Endothelial cell of umbilical vein (primary cell): Measurements from ENCODE around the gene DYRK1A. TPM values are rescaled to one million over a fixed set of nuclear protein-coding genes. Genes with fewer than 3 reads are reported as not detected.

Experiments
- BruUV-seq: library from RNA; stranded (reverse); fragments of 400-500 nt; replicated peaks from 2 replicates; lab custom pipeline; 2021; lab: Mats Ljungman, UMichigan
- CTCF ChIA-PET: fragments of 300-600, 350-600 bp; sonication (Branson Sonifier 250); formaldehyde crosslinking; loops from one replicate; lab custom pipeline; 2021; ENCODE audit warnings: antibody characterized with exemption, inconsistent platforms; lab: Charles Lee
- POLR2A ChIA-PET: fragments of 300-600, 350-600 bp; sonication (Branson Sonifier 250); formaldehyde crosslinking; loops from one replicate; lab custom pipeline; 2021; ENCODE audit warnings: antibody characterized with exemption, inconsistent platforms; lab: Charles Lee
- DNase-seq: peaks from one replicate; pipeline ENCODE4 v3.0.0-alpha.2; 2011; ENCODE audit warnings: low read depth, low spot score
- FAIRE-seq: peaks from 2 replicates; lab custom pipeline; 2011; peaks lifted over from hg19 to GRCh38; lab: Jason Lieb, UNC
- H2AFZ ChIP-seq: 2 replicates; pipeline ENCODE4 v1.6.0; 2012; ENCODE audit warnings: low read depth, low read length, control low read depth, inconsistent platforms
- H3K27ac ChIP-seq: 2 replicates; pipeline ENCODE4 v1.5.1; 2011; ENCODE audit warnings: low read depth, mild to moderate bottlenecking, control low read depth, low read length, moderate library complexity; ENCODE audit not compliant: insufficient read depth
- H3K27me3 ChIP-seq, 2 experiments: 2 replicates each; pipeline versions ENCODE4 v1.6.0 to v1.6.1; 2011; ENCODE audit warnings: low read length in 2 of 2, mixed read lengths in 1 of 2; ENCODE audit not compliant: control insufficient read depth in 2 of 2, insufficient read depth in 2 of 2
- H3K36me3 ChIP-seq, 2 experiments: 2 replicates in 1 of 2; 3 replicates in 1 of 2; pipeline ENCODE4 v1.5.1; 2011; ENCODE audit warnings: low read length in 2 of 2, mild to moderate bottlenecking in 1 of 2, moderate library complexity in 1 of 2; ENCODE audit not compliant: control insufficient read depth in 2 of 2, insufficient read depth in 2 of 2; ENCODE audit errors: extremely low read depth in 1 of 2
- H3K4me1 ChIP-seq: 3 replicates; pipeline ENCODE4 v1.5.1; 2011; ENCODE audit warnings: mild to moderate bottlenecking, low read length; ENCODE audit not compliant: control insufficient read depth, insufficient read depth; ENCODE audit errors: extremely low read depth
- H3K4me2 ChIP-seq: 2 replicates; pipeline ENCODE4 v1.6.1; 2011; ENCODE audit warnings: low read length, control low read depth, mixed read lengths; ENCODE audit not compliant: insufficient read depth
- H3K4me3 ChIP-seq, 3 experiments: fragments of 200-600 bp in 1 of 3; sonication (generic), shearing (Covaris generic) in 1 of 3; replicated peaks in 1 of 3; 2 replicates each; pipeline ENCODE4 v1.5.1; 2011 to 2016; ENCODE audit warnings: control low read depth in 3 of 3, low read length in 3 of 3, mild to moderate bottlenecking in 2 of 3, inconsistent platforms in 1 of 3, low read depth in 1 of 3, moderate library complexity in 1 of 3; ENCODE audit not compliant: insufficient read depth in 1 of 3
- H3K79me2 ChIP-seq: 2 replicates; pipeline ENCODE4 v1.6.0; 2012; ENCODE audit warnings: low read length, inconsistent platforms; ENCODE audit not compliant: control insufficient read depth, insufficient read depth
- H3K9ac ChIP-seq: replicated peaks from 2 replicates; pipeline ENCODE3; 2011; ENCODE audit warnings: low read length, control low read depth; ENCODE audit not compliant: insufficient read depth; ENCODE audit errors: extremely low read depth
- H3K9me1 ChIP-seq: replicated peaks from 3 replicates; pipeline ENCODE4 v1.6.0; 2011; ENCODE audit warnings: mild to moderate bottlenecking, low read length; ENCODE audit not compliant: control insufficient read depth, insufficient read depth; ENCODE audit errors: extremely low read depth
- H3K9me3 ChIP-seq: replicated peaks from 2 replicates; pipeline ENCODE4 v1.5.1; 2012; ENCODE audit warnings: low read length, inconsistent platforms; ENCODE audit not compliant: control insufficient read depth, insufficient read depth
- H4K20me1 ChIP-seq: replicated peaks from 2 replicates; pipeline ENCODE3; 2011; ENCODE audit warnings: mild to moderate bottlenecking, low read length; ENCODE audit not compliant: control insufficient read depth, insufficient read depth; ENCODE audit errors: extremely low read depth
- CTCF ChIP-seq, 2 donors: IDR thresholded peaks; 1 replicate in 1 of 2; 2 replicates in 1 of 2; pipeline ENCODE4 v1.5.1; 2011; ENCODE audit warnings: low read length in 2 of 2, mild to moderate bottlenecking in 2 of 2, moderate library complexity in 2 of 2, control low read depth in 1 of 2, inconsistent platforms in 1 of 2, low read depth in 1 of 2; ENCODE audit not compliant: insufficient read depth in 1 of 2; ENCODE audit errors: extremely low read depth in 1 of 2
- EZH2 ChIP-seq: IDR thresholded peaks from 2 replicates; pipeline ENCODE4 v1.6.1; 2012; ENCODE audit warnings: borderline replicate concordance, low read depth, mild to moderate bottlenecking, moderate library complexity, low read length, inconsistent platforms; ENCODE audit not compliant: severe bottlenecking
- FOS ChIP-seq: IDR thresholded peaks from 2 replicates; pipeline ENCODE4 v1.6.1; 2011; ENCODE audit warnings: mild to moderate bottlenecking, low read length, moderate library complexity, borderline replicate concordance; ENCODE audit not compliant: insufficient read depth
- GATA2 ChIP-seq: IDR thresholded peaks from 2 replicates; pipeline ENCODE4 v1.7.0; 2011; ENCODE audit warnings: low read depth, mild to moderate bottlenecking, moderate library complexity, mixed read lengths, low read length; ENCODE audit not compliant: insufficient read length, insufficient read depth
- JUN ChIP-seq: IDR thresholded peaks from 2 replicates; pipeline ENCODE4 v1.6.1; 2011; ENCODE audit warnings: borderline replicate concordance, low read depth; ENCODE audit not compliant: insufficient read length, insufficient read depth
- MYC ChIP-seq: IDR thresholded peaks from one replicate; pipeline ENCODE4 v1.6.1; 2011; ENCODE audit warnings: mild to moderate bottlenecking, low read depth, low read length
- POLR2A ChIP-seq: IDR thresholded peaks from 2 replicates; pipeline ENCODE4 v1.6.1; 2012; ENCODE audit warnings: low read depth, mild to moderate bottlenecking, control low read depth, low read length
- POLR2AphosphoS5 ChIP-seq: IDR thresholded peaks from 2 replicates; pipeline ENCODE4 v1.6.1; 2012; ENCODE audit warnings: low read depth, mild to moderate bottlenecking, control low read depth, low read length, moderate library complexity; ENCODE audit not compliant: insufficient read depth
- dilution Hi-C: fragments of 300-500 bp; cut with MboI; formaldehyde crosslinking; loops from one replicate; pipeline ENCODE4 v1.15.0; 2019; ENCODE audit warnings: low sequenced_read_pairs; ENCODE audit not compliant: extremely low pct_ligation_motif_present
- intact Hi-C: fragments of 100-400 bp; cut with micrococcal nuclease; formaldehyde crosslinking; loops from one replicate; pipeline ENCODE4 v1.10.0; 2022
- polyA plus RNA-seq, 4 experiments: library from polyadenylated mRNA; depleted of rRNA in 3 of 4; stranded (reverse) in 3 of 4; unstranded in 1 of 4; fragments of >200 nt; gene quantifications; 2 replicates each; pipeline versions ENCODE4 v1.2.1 to v1.2.3, GENCODE V29; 2011 to 2012; ENCODE audit warnings: missing spikeins in 1 of 4
- total RNA-seq: library from RNA; stranded (reverse); gene quantifications from 2 replicates; pipeline ENCODE4 v1.2.3, GENCODE V29; 2021
- TF ChIP-seq, protein P1 (sequence below): IDR thresholded peaks from 2 replicates; pipeline ENCODE4 v1.6.1; 2011; ENCODE audit not compliant: insufficient read depth, insufficient read length

DYRK1A gene
- total and polyA plus RNA-seq, 2 donors (not counting 3 experiments of a cell fraction or from before 2014, with no cell fraction given): 51.8 to 53.7 TPM

DNA sequence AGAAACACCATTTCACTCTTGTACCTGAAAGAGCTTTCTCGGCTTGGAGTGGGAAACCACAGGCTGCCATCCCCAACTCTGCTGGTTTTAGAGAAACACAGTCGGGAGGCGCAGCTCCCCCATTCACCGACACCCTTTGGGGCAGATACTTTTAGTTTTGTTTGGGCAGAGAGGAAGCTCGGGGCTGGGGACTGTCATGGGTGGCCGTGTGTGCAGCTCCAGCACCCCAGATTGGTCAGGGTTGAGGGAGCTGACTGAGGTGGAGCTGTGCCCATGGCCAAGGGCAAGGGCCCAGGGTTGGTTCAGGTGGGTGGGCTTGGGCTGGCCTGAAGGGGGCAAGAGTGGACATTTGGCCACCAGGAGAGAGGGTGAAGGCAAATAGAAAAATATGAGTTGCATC, 163.1 kb downstream of the DYRK1A start:
- no peaks in the 10 kb centered on the region for H3K79me2 ChIP-seq
- peaks cover 2 to 12% of the 10 kb centered on the region in 2 experiments for H3K27me3 ChIP-seq
- ChIA-PET POLR2A (no interaction called here), CTCF (interaction anchor here (0.7 to 1.2 kb wide), 2 partner anchors 9 to 66 kb away, joined by 3 read pairs; no protein-coding TSS in a partner anchor)
- no peak overlapping the region for H2AFZ ChIP-seq
- no peaks in the 10 kb centered on the region for H3K9me1 ChIP-seq
- no peak overlapping the region for H3K27ac ChIP-seq
- H4K20me1 ChIP-seq: no peaks in the 10 kb centered on the region
- H3K9ac ChIP-seq: no peak overlapping the region
- no TSS peak for BruUV-seq
- H3K9me3 ChIP-seq: no peaks in the 10 kb centered on the region
- no peaks in the 10 kb centered on the region for H3K36me3 ChIP-seq
- intact Hi-C loops (no loop called here), dilution Hi-C loops (no loop called here)
- FAIRE-seq (no peak), DNase-seq (no peak)
- no peak for TF ChIP-seq POLR2AphosphoS5
- TF ChIP-seq EZH2: no peak
- no peak for TF ChIP-seq CTCF (IDR thresholded peaks at IDR 0.05; ENCODE audit: extremely low read depth in 1 of 2, insufficient read depth in 1 of 2, low read depth in 1 of 2, low read length in 2 of 2)
- H3K4me1 ChIP-seq: no peaks in the 10 kb centered on the region
- no peak overlapping the region for H3K4me2 ChIP-seq
- no peak overlapping the region for H3K4me3 ChIP-seq

GRCh38 chr21:37530901-37531351, 164.4 kb downstream of the DYRK1A start:
- ChIA-PET POLR2A (no interaction called here), CTCF (interaction anchor here (1.2 to 1.6 kb wide), 2 partner anchors 33 to 67 kb away, joined by 3 to 4 read pairs; no protein-coding TSS in a partner anchor)
- H3K9ac ChIP-seq: no peak overlapping the region
- H3K36me3 ChIP-seq: no peaks in the 10 kb centered on the region
- no TSS peak for BruUV-seq
- H3K9me3 ChIP-seq: no peaks in the 10 kb centered on the region
- H3K4me2 ChIP-seq: no peak overlapping the region
- no peaks in the 10 kb centered on the region for H3K79me2 ChIP-seq
- peaks cover 8 to 15% of the 10 kb centered on the region in 2 experiments for H3K27me3 ChIP-seq
- H3K9me1 ChIP-seq: no peaks in the 10 kb centered on the region
- intact Hi-C loops: no loop called here
- dilution Hi-C loops: no loop called here
- H4K20me1 ChIP-seq: no peaks in the 10 kb centered on the region
- H3K4me3 ChIP-seq: no peak overlapping the region
- TF ChIP-seq POLR2AphosphoS5 (no peak), JUN (no peak), EZH2 (no peak), MYC (no peak), GATA2 (no peak), POLR2A (no peak), CTCF (IDR thresholded peaks at IDR 0.05; ENCODE audit: extremely low read depth in 1 of 2, insufficient read depth in 1 of 2, low read depth in 1 of 2, low read length in 2 of 2) (no peak), FOS (no peak)
- TF ChIP-seq, protein P1, sequence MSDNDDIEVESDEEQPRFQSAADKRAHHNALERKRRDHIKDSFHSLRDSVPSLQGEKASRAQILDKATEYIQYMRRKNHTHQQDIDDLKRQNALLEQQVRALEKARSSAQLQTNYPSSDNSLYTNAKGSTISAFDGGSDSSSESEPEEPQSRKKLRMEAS: no peak
- no peak overlapping the region for H2AFZ ChIP-seq
- FAIRE-seq (no peak), DNase-seq (no peak)
- H3K4me1 ChIP-seq: no peaks in the 10 kb centered on the region
- no peak overlapping the region for H3K27ac ChIP-seq
